22Rv1 (cell line): Measurements from ENCODE around the gene EIF2A.

Experiments
- CTCF ChIP-seq: fragments of 450-650 bp; IDR thresholded peaks from 2 replicates; pipeline ENCODE4 v1.5.1; 2017; ENCODE audit warnings: mild to moderate bottlenecking
- ZFX ChIP-seq: fragments of 450-650 bp; IDR thresholded peaks from 2 replicates; pipeline ENCODE4 v1.6.1; 2017; ENCODE audit warnings: antibody characterized with exemption, borderline replicate concordance

- TF ChIP-seq CTCF (no peak), ZFX (no peak)
These were observed 38.2 kb upstream of the EIF2A start for GRCh38 chr3:150508401-150508800.
